Stimulated activated CD4-positive, alpha-beta T cell treated with anti-CD3 and anti-CD28 coated beads, Interleukin-2, amount 100 ng/mL, for 24 hours (primary cell): ENCODE results near the gene DYNAP.

Experiments
- DNase-seq, 2 donors: peaks; one replicate each; pipeline ENCODE4 v3.0.0-alpha.2; 2020

The DYNAP gene, protein sequence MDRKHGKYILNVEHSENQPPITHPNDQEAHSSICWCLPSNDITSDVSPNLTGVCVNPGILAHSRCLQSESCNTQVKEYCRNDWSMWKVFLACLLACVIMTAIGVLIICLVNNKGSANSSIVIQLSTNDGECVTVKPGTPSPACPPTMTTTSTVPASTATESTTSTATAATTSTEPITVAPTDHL

DNA sequence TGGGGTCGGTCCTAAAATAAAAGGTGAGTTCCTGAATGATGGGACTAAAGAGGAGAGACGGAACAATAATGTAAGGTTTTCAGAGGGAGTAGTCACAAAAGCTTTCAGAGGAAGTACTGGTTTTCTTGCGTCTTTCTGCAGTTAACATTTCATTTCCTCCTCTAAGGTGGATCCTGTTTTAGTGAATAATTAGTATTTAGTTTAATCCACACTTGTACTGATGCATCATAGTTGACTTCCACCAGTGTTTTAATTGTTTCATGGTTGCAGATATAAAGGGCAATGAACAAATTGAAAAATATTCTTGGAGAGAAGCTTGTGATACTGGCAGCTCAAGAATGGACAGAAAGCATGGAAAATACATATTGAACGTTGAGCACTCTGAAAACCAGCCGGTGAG, at the start of gene DYNAP:
TSS of gene DYNAP (plus strand) at position 301 of the 400 bp plus-strand sequence. CDS start at position 339, 38 bp downstream.
- no peak for DNase-seq

DNA sequence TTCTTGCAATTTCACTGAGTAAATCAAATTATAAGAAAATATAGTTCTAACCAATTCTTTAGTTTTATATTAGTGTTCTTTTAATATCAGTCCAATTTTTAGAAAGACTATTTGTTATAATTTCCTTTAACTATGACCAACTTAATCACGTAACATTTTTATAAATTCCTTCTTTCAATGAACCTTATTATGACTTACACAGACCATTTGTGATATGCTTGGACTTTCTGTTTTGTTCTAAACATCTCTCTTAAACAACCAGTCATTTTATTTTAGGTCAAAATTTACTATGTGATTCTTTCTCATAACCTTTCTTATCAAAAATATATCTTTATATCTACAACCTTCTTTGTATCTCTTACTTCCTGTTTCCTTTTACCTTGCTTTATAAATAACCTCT, 39.5 kb upstream of the DYNAP start:
- DNase-seq: no peak

DNA sequence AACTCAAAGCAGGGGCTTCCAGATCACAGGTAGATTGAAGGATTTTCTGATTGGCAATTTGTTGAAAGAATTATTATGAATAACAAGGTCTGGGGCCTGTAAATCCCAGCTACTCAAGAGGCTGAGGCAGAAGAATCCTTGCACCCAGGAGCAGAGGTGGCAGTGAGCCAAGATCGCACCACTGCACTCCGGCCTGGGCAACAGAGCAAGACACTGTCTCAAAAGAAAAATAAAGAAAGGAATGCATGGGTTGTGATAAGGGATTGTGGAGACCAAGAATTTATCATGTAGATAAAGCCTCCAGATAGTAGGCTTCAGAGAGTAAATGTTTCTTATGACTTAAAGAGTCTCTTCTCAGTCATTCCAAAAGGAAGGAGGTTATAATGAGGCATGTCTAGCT, 35.8 kb upstream of the DYNAP start:
- DNase-seq: no peak

DNA sequence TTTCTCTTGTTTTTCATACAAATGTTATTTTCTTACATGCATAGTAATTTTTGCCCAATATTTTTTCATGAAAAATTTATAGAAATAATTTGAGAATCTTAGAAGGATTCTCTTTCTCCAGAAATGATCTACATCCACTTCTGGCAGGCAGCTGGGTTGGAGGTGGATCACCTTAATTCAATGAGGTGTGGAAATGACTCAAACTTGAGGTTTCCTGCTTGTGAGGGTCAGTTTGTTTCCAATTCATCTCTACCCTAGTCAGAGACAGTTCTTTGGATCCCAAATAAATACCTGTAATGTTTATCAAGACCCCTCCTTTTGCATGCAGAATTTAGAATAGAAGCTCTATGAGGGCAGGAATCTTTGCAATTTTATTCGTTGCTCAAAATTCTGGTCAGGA, 35.0 kb upstream of the DYNAP start:
- DNase-seq: no peak

DNA sequence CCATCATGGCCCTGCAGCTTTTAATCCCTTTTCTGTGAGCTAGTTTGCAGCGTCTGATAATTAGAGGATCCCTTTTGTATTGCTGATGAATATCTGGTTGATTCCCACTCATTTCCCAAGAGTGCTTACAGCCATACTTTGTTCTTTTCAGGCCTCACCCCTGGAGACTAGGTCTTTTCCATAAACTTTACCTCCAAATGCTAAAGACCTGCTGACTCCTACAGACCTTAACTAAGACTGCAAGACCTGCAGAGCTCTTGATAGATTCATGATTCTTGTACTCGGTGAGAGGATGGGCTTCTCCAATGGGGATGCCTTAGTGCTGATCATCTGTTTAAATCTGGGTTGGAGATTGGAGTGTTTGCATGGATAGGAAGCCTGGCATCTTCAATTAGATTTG, 33.1 kb upstream of the DYNAP start:
- DNase-seq: no peak

DNA sequence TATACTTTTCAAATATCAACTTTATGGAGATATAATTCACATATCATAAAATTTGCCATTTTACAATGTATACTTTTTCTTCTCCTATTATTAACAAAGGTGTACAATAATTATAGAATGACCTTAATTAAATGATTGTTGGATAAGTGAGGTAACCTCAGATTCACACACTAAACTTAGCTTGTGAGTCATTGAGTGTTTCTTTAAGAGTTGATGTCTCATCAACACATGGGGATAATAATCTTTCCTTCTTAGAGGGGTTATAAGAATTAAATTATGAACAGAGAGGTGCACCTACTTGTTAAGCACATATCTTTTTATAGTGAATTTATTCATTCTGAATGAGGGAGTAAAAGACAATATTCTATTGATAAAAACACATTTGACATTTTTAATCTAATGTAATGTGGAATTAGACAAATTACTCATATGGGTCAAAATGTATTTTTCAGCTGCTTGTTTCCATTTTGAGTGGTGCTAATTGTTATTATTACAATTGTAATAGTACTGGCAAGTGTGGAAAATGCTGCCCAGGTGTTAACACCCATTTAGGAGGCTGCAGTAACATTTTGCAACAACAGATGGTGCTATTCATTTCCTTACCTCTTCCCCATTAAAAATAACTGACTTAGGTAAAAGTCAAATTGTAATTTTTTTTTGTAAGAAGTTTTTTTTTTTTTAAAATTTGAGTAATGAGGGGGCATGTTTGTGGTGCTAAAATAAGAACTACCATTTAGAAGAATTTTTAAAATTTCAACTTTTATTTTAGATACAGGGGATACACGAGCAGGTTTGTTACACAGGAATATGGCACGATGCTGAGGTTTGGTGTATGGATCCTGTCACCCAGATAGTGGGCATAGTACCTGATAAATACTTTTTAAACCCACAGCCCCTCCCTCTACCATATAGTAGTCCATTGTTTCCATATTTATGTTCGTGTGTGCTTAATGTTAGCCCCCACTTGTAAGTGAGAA, 32.1 kb upstream of the DYNAP start:
- DNase-seq: no peak

DNA sequence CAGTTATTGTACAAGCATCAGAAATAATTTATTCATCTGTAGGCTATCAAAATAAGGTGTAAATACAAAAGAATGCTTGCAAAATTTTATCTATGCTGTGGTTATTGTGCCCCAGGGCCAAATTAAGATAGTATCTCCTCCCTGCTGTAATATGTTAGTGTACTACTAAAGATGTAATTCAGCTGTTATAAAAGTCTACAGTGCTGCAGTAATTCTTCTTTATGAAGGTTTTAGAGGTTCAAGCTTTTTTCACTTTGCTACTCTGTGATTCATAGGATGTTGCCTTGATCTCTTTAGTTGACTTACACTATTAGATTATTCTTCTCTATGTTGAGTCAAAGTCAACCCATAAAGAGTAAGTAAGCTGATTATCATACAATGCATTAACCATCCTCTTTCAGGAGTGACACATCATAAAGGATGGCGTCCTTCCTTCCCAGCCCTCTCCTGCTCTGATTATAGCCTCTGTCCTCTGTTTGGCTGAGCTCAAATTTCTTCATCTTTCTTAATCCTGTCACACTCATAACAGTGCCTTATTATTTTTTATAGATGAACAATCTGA, 29.3 kb upstream of the DYNAP start:
- no peak for DNase-seq

DNA sequence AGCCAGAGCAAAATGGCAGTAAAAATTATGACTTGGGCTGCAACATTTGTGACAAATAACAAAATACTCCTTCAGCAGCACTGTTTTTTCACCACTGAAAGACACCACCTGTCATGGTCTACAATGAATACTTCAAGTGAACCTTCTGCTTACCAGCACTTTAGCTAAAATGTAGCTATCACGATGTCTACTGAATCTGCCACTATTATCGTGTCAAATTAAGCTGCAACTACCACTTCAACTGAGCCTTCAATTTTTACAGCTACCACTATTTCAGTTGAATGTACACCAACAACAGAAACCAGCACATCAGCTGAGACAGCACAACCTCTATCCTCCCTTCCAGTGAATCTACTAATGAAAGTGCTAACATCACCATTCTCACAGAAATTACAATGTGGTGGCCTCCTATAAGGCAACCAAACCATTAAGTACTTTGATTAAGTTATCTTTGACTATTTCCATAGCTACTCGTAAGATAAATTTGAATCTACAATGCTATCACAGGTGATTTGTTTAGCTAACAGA, 10.8 kb upstream of the DYNAP start:
- DNase-seq: no peak

DNA sequence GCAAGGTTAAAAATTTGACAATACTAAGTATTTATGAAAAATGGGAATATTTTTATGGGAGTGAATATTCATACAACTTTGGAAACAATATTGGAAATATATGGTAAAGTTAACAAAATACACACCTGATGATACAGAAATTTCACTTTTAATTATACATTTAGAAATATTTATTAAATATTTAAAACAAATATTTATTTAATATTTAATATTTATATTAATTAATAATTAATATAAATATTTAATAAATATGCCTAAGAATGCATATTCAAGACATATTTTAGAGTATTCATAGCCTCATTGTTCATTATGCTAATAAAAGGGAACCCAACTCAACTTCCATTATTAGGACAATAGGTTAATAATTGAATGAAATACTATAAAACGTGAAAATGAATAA, 7.0 kb upstream of the DYNAP start:
- DNase-seq: no peak

DNA sequence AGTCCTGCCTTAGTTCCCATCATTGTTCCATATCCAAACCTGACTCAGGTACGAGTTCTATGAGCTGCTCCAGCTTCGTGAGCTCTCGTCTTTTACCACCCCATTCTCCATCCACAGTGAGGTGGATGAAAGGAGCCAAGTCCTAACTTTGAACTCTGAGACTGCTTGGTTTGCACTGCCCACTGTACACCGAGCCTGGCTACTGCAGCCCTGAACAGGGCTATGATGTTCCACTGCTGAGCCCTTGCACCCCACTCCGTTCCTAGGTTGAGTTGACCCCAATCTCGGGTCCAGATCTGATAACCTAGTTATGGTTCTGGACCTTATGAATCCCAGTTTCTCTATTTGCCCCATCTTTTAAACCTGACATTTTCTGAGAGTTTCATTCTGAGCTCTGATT, 5.3 kb upstream of the DYNAP start:
- no peak for DNase-seq

DNA sequence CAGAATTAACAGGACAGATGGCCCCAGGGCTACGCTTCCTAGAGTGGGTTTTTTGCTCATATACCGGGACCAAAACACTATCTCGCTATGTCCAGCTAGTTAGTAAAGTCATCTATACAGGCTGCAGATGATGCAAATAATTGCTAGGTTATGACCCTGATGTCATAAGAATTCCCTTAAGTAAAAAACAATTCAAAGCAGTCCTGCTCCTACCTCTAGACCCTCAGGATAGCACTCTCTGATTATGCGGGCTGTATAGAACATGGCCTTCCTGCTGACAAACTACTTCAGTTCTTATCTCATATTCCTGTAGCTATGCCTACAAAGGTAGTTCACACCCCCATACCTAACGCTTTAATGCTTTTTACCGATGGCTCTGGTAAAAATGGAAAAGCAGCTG, 13.2 kb downstream of the DYNAP start:
- DNase-seq: no peak

DNA sequence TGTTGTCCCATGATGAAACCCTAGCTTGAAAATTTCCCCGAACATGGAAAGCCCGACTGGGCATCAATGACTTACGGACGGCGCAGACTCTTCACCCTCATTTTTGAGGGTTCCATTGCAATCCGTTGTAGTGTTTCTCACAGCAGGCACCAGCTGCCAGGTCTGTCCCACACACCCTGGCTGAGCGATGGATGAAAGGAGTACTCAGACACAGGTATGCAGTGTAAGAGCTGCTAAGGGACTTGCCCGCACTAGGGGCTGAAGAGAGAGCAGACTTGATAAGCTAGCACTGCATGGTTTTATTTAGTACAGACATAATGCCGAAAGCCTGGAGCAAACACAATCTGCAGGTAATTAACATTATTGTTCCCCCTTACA, 15.8 kb downstream of the DYNAP start:
- DNase-seq: no peak

DNA sequence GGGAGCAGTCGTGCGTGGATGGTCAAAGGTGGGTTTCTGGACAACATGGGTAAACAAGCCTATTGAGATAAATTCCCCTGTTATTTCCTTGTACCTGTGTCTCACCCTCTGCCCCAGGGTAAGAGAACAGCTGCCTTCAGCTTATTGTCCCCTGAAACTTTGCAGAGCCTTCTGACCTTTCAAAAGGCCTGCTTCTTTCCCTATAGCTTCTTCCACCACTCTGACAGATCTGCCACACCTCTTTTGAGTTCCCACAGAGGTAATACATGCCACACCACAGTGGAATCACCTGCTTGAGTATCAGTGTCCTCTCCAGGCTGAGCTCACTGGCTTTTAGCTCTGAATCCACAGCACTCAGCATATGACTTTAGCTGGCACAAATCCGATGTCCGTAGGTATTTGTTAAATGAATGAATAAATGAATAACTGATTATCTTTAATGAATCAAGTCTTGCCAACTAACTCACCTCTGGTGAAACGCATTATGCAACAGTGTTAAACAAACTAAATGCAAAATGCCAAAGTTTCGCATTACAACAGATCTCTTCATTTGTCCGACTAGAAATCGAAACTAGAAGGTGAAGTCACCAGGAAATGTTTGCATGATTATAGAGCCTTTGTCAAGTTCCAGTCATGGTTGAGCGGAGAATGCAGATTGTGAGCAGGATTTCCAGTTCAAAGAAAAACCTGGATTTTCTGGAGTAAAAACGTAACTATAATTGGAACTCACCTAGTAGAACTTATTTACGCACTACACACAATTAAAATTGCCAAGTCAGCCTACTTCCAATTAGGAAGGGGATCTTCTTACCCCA, 16.4 kb downstream of the DYNAP start:
- DNase-seq: no peak

DNA sequence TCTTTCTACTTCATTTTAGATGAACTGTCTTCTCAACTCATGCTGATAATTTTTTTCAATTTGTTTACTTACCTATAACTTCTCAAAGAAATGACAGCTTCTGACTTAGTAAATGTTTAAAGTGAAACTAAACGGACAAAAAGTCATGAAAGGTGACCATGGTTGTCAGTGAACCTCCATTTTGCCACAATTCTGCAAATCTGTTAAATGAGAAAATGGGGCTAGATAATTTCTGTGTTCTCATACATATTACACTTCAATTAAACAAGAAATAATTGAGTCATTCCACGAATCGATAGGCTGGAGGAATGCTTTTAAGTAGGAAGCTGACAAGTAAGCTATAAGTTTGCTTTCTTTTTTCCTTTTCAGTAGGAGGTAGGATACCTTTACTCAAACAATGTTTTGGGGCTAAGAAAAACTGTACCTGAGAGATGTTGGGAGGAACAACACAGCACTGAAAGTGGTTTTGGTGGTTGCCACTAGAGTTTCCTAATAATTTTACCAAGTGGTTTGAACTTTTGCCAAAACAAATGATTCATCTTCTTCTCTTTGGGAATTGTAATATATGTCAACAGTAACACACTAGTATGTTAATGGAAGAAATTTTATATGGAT, 17.1 kb downstream of the DYNAP start:
- DNase-seq: no peak

DNA sequence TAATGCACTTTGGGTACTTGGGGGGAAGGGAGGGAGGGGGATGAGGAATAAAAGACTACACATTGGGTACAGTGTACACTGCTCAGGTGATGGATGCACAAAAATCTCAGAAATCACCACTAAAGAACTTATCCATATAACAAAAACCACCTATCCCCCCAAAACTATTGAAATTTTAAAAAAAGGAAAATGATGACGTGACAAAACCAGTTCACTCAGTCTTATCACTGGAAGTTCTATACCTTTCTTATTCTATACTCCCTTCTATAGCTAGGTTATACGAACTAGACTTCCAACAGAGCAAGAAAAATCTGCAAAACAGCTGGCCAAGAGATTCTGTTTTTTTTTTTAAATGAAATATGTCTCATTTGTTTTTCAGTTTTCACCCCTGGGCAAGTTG, 20.8 kb downstream of the DYNAP start:
- DNase-seq: no peak

DNA sequence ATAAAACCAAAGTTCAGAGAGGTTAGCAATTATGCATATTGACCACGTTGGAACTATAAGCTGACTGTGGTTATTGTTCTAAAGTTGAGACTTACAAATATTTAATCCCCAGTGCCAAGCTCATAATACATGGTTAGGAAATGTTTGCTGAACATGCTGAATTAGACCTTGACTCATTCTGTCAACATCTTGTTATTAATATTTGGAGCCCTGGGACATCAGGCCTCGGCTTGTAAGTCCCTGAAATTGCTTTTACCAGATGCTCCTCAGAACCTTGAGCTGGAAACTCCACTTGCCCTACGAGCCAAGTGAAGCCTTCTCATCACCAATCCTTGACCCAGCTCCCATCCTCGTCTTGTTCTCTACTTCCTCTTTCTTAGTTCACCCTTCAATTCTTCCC, 21.2 kb downstream of the DYNAP start:
- DNase-seq: no peak

DNA sequence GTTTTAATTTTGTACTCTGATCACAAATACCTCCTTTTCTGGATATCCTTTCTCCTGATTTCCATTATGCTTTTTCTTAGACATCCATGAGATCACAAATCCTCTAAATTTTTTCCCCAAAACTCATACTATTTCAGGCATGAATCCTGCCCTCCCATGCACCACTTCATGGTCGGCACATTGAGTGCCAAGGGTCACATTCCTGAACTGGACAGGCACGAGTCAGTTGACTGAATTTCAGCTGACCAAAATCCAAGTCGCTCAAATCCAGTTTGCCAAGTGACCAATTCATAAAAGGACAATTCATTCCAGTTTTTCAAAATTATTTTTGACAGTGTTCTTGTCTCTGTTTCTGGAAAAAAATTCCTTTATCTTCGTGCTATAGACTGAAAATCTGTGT, 22.1 kb downstream of the DYNAP start:
- DNase-seq: no peak

DNA sequence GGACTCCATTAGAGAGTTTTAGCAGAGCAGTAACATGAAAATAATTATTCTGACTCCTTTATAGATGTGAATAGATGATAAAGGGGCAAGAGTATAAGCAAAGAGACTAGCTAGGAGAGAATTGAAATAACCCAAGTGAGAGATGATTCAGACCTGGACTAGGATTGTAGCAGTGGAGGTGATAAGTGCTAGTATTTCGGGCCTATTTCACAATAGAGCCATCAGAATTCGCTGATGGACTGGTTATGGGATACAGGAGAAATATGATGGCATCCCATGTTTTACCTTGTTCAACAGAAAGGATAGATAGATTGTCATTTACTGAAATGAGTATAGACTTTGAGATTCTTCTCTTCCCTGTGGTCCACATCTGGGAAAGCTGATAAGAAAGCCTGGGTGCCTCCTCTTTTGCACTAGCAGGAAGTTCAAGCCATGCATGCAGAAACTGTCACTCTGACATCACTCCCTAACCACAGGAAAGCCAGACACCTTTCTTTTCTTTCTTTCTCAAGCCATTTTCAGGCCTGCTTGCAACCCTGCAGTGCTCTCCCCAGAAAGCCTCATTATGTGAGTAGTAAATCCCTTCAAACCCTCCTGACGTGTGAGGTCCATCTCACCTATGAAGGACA, 25.3 kb downstream of the DYNAP start:
- DNase-seq: no peak

DNA sequence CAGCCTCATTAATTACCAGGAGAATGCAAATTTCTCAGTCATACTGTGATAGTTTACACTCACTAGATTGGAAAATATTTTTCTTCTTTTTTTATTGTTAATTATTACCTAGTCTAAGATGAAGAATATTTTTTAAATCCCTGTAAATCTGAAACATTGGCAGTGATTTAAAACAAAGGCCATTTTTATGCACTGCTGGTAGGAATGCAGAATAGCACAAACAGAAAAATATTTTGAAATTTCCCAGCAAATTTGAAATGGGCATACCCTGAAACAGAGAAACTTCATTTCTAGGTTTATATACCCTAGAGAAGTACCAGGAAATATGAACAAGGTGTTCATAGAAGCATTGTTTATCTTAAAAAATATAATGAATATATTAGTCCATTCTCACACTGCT, 31.0 kb downstream of the DYNAP start:
- no peak for DNase-seq

DNA sequence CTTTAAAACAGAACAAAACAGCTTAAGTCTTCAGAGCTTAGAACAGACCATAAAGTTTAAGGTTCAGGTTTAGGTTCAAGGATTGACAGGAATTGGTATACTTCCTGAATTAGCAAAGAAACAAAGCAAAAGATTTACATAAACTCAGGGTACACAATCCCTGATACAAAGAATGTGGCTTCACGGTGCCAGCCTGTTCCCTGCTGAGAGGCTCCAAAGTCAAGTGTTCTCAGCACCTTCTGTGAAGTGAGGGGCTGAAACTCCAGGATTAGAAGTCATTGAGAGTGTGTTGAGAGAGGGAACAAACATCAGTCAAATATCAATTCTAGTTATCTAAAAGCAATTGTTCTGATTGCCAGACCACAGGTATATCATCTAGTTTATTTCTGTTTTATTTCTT, 35.7 kb downstream of the DYNAP start:
- DNase-seq: no peak

DNA sequence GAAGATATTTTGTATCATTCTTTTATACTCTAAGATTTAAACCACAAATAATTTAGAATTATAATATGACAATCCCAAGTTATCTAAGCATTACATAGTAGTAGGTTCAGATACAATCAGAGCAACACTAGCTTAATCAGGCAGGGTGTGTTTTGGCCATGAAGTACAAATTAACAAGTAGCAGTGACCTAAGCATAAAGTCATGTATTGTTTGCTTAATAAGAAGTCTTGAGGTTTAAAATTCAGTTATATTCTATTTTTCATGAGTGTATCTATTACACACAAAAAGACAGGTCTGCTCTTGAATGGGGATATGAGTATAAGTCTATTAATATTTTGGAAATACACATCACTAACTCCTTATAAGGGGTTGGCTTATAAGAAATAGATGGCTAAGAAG, 39.9 kb downstream of the DYNAP start:
- no peak for DNase-seq

DNA sequence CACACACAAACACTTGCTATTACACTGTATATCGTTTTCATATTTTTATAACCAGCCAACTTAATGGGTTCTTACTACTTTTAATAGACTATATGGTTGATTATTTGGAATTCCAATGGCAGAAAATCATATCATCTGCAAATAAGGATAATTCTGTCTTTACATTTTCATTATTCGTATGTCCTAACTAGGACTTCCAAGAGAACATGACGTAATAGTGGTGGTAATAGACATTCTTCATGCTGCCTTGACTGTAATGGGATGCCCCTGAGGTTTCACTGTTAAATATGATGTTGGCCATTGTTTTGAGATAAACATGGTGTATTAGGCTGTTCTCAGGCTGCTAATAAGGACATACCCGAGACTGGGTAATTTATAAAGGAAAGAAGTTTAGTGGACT, 45.2 kb downstream of the DYNAP start:
- DNase-seq: no peak
